Thyroid gland (tissue), 4 donors: Measurements from ENCODE around the gene SEZ6L.

Experiments
- CTCF ChIP-seq, 6 experiments: fragments of 200-600 bp in 3 of 6; fragments of 450-650 bp in 3 of 6; sonication (generic) in 3 of 6; IDR thresholded peaks; one replicate each; pipeline ENCODE4 v1.5.1; 2016 to 2019; ENCODE audit warnings: antibody characterized with exemption in 6 of 6, mild to moderate bottlenecking in 2 of 6, inconsistent platforms in 1 of 6, moderate library complexity in 1 of 6
- POLR2A ChIP-seq, 2 donors: fragments of 450-650 bp; IDR thresholded peaks; one replicate each; pipeline ENCODE4 v1.6.1; 2017; ENCODE audit warnings: antibody characterized with exemption in 2 of 2, mild to moderate bottlenecking in 2 of 2, moderate library complexity in 1 of 2

GRCh38 chr22:26197425-26197824 lies 28.2 kb downstream of the SEZ6L start:
- TF ChIP-seq CTCF (IDR thresholded peaks at IDR 0.05), result no peak
- TF ChIP-seq POLR2A (IDR thresholded peaks at IDR 0.05), result no peak
